Measurements from ENCODE around the gene PRKCE. TPM values are rescaled to one million over a fixed set of nuclear protein-coding genes. Genes with fewer than 3 reads are reported as not detected.

The PRKCE gene
- total RNA-seq, 5 donors from 2014 or later (not counting 1 experiment from before 2014, with no cell fraction given), result 16.5 to 29.8 (median 23.4) TPM

GRCh38 chr2:46142546-46143428, 491.3 kb downstream of the PRKCE start:
- WGBS (ENCODE audit: insufficient coverage), result 100% methylated on average over 1 of the region's 5 CpGs
- ChIA-PET POLR2A (interaction anchor here in 1 of 2 donors (0.6 kb wide), 1 partner anchor 484 kb away, joined by 5 read pairs; no protein-coding TSS in a partner anchor), CTCF (no interaction called here)
- Mint-ChIP-seq H3K36me3 (peaks cover 31% of the 10 kb centered on the region), H3K27ac (no peak overlapping the region), H3K27me3 (no peaks in the 10 kb centered on the region), H3K9me3 (no peaks in the 10 kb centered on the region), H3K4me1 (peaks cover 7 to 9% (median 7%) of the 10 kb centered on the region in 3 donors), H3K4me3 (no peak overlapping the region)
- Histone ChIP-seq H3K4me1 (ENCODE audit: control insufficient read depth in 1 of 2, extremely low read depth in 1 of 2, insufficient read depth in 2 of 2, low read length in 2 of 2) (no peaks in the 10 kb centered on the region), H3K4me3 (ENCODE audit: control insufficient read depth in 1 of 2, extremely low read depth in 1 of 2, low read length in 1 of 2) (no peak overlapping the region), H3K9me3 (no peaks in the 10 kb centered on the region), H3K36me3 (ENCODE audit: control insufficient read depth in 2 of 2, extremely low read depth in 1 of 2, insufficient read depth in 1 of 2, low read length in 1 of 2) (no peaks in the 10 kb centered on the region), H3K27ac (ENCODE audit: low read length) (no peak overlapping the region), H3K27me3 (replicated peaks in 1 of 2; ENCODE audit: control insufficient read depth in 2 of 2, extremely low read depth in 1 of 2, insufficient read depth in 2 of 2, low read length in 1 of 2) (no peaks in the 10 kb centered on the region)
- DNase-seq, result no peak
- no peak for ATAC-seq (replicated peaks in 1 of 4)

GRCh38 chr2:46143429-46144132, 492.1 kb downstream of the PRKCE start:
- no peak overlapping the region for H3K27ac Mint-ChIP-seq
- no peaks in the 10 kb centered on the region for H3K27me3 Mint-ChIP-seq
- ATAC-seq (replicated peaks in 1 of 4), result no peak
- ChIA-PET CTCF (no interaction called here), POLR2A (interaction anchor here in 1 of 2 donors (0.6 kb wide), 1 partner anchor 483 kb away, joined by 5 read pairs; no protein-coding TSS in a partner anchor)
- H3K36me3 ChIP-seq (ENCODE audit: control insufficient read depth in 2 of 2, extremely low read depth in 1 of 2, insufficient read depth in 1 of 2, low read length in 1 of 2), result no peaks in the 10 kb centered on the region
- no peak overlapping the region for H3K4me3 ChIP-seq (ENCODE audit: control insufficient read depth in 1 of 2, extremely low read depth in 1 of 2, low read length in 1 of 2)
- H3K4me1 Mint-ChIP-seq, result peaks cover 7 to 9% (median 7%) of the 10 kb centered on the region in 3 donors
- H3K4me1 ChIP-seq (ENCODE audit: control insufficient read depth in 1 of 2, extremely low read depth in 1 of 2, insufficient read depth in 2 of 2, low read length in 2 of 2), result no peaks in the 10 kb centered on the region
- no peak overlapping the region for H3K4me3 Mint-ChIP-seq
- H3K27me3 ChIP-seq (replicated peaks in 1 of 2; ENCODE audit: control insufficient read depth in 2 of 2, extremely low read depth in 1 of 2, insufficient read depth in 2 of 2, low read length in 1 of 2), result no peaks in the 10 kb centered on the region
- H3K27ac ChIP-seq (ENCODE audit: low read length), result no peak overlapping the region
- WGBS (ENCODE audit: insufficient coverage), result 93% methylated on average over 9 of the region's 9 CpGs
- H3K9me3 ChIP-seq, result no peaks in the 10 kb centered on the region
- H3K36me3 Mint-ChIP-seq, result peaks cover 30% of the 10 kb centered on the region
- no peaks in the 10 kb centered on the region for H3K9me3 Mint-ChIP-seq
- no peak for DNase-seq

GRCh38 chr2:46144133-46144800, 492.8 kb downstream of the PRKCE start:
- ChIA-PET CTCF (no interaction called here), POLR2A (no interaction called here)
- DNase-seq (peak in 11 of 35 experiments; percentile 2 to 42 (median 15)), ATAC-seq (replicated peaks in 1 of 4) (peak in 2 of 4 experiments; percentile 29 to 85)
- Histone ChIP-seq H3K4me3 (ENCODE audit: control insufficient read depth in 1 of 2, extremely low read depth in 1 of 2, low read length in 1 of 2) (no peak overlapping the region), H3K9me3 (no peaks in the 10 kb centered on the region), H3K36me3 (ENCODE audit: control insufficient read depth in 2 of 2, extremely low read depth in 1 of 2, insufficient read depth in 1 of 2, low read length in 1 of 2) (no peaks in the 10 kb centered on the region), H3K27me3 (replicated peaks in 1 of 2; ENCODE audit: control insufficient read depth in 2 of 2, extremely low read depth in 1 of 2, insufficient read depth in 2 of 2, low read length in 1 of 2) (no peaks in the 10 kb centered on the region), H3K27ac (ENCODE audit: low read length) (no peak overlapping the region), H3K4me1 (ENCODE audit: control insufficient read depth in 1 of 2, extremely low read depth in 1 of 2, insufficient read depth in 2 of 2, low read length in 2 of 2) (no peaks in the 10 kb centered on the region)
- Mint-ChIP-seq H3K4me1 (peaks cover 7 to 9% (median 7%) of the 10 kb centered on the region in 3 donors), H3K9me3 (no peaks in the 10 kb centered on the region), H3K27me3 (no peaks in the 10 kb centered on the region), H3K36me3 (peaks cover 34% of the 10 kb centered on the region), H3K4me3 (no peak overlapping the region), H3K27ac (no peak overlapping the region)
- 66% methylated on average over 3 of the region's 6 CpGs for WGBS (ENCODE audit: insufficient coverage)

- peaks cover 34% of the 10 kb centered on the region for H3K36me3 Mint-ChIP-seq
- Histone ChIP-seq H3K27ac (ENCODE audit: low read length) (no peak overlapping the region), H3K4me3 (ENCODE audit: control insufficient read depth in 1 of 2, extremely low read depth in 1 of 2, low read length in 1 of 2) (no peak overlapping the region), H3K36me3 (ENCODE audit: control insufficient read depth in 2 of 2, extremely low read depth in 1 of 2, insufficient read depth in 1 of 2, low read length in 1 of 2) (no peaks in the 10 kb centered on the region), H3K4me1 (ENCODE audit: control insufficient read depth in 1 of 2, extremely low read depth in 1 of 2, insufficient read depth in 2 of 2, low read length in 2 of 2) (no peaks in the 10 kb centered on the region), H3K27me3 (replicated peaks in 1 of 2; ENCODE audit: control insufficient read depth in 2 of 2, extremely low read depth in 1 of 2, insufficient read depth in 2 of 2, low read length in 1 of 2) (no peaks in the 10 kb centered on the region), H3K9me3 (no peaks in the 10 kb centered on the region)
- POLR2A ChIA-PET, result no interaction called here
- CTCF ChIA-PET, result no interaction called here
- ATAC-seq (replicated peaks in 1 of 4) (no peak), DNase-seq (no peak)
- H3K27me3 Mint-ChIP-seq, result no peaks in the 10 kb centered on the region
- no peak overlapping the region for H3K27ac Mint-ChIP-seq
- WGBS (ENCODE audit: insufficient coverage), result 88% methylated on average over 3 of the region's 5 CpGs
- no peaks in the 10 kb centered on the region for H3K9me3 Mint-ChIP-seq
- no peak overlapping the region for H3K4me3 Mint-ChIP-seq
- peaks cover 7 to 9% (median 7%) of the 10 kb centered on the region in 3 donors for H3K4me1 Mint-ChIP-seq
Measured at GRCh38 chr2:46145017-46145416, 493.5 kb downstream of the PRKCE start.

- no peaks in the 10 kb centered on the region for H3K4me1 ChIP-seq (ENCODE audit: control insufficient read depth in 1 of 2, extremely low read depth in 1 of 2, insufficient read depth in 2 of 2, low read length in 2 of 2)
- no peak overlapping the region for H3K4me3 Mint-ChIP-seq
- ATAC-seq (replicated peaks in 1 of 4) (no peak), DNase-seq (no peak)
- peaks cover 7 to 9% (median 7%) of the 10 kb centered on the region in 3 donors for H3K4me1 Mint-ChIP-seq
- no peak overlapping the region for H3K4me3 ChIP-seq (ENCODE audit: control insufficient read depth in 1 of 2, extremely low read depth in 1 of 2, low read length in 1 of 2)
- H3K9me3 Mint-ChIP-seq, result no peaks in the 10 kb centered on the region
- peaks cover 42% of the 10 kb centered on the region for H3K36me3 Mint-ChIP-seq
- no peak overlapping the region for H3K27ac ChIP-seq (ENCODE audit: low read length)
- H3K36me3 ChIP-seq (ENCODE audit: control insufficient read depth in 2 of 2, extremely low read depth in 1 of 2, insufficient read depth in 1 of 2, low read length in 1 of 2), result no peaks in the 10 kb centered on the region
- no peaks in the 10 kb centered on the region for H3K27me3 Mint-ChIP-seq
- ChIA-PET CTCF (no interaction called here), POLR2A (no interaction called here)
- H3K27ac Mint-ChIP-seq, result no peak overlapping the region
- H3K27me3 ChIP-seq (replicated peaks in 1 of 2; ENCODE audit: control insufficient read depth in 2 of 2, extremely low read depth in 1 of 2, insufficient read depth in 2 of 2, low read length in 1 of 2), result no peaks in the 10 kb centered on the region
- no peaks in the 10 kb centered on the region for H3K9me3 ChIP-seq
Measured at GRCh38 chr2:46145840-46146239, 494.4 kb downstream of the PRKCE start.

GRCh38 chr2:46146866-46147502, 495.5 kb downstream of the PRKCE start:
- DNase-seq (no peak), ATAC-seq (replicated peaks in 1 of 4) (no peak)
- Histone ChIP-seq H3K9me3 (no peaks in the 10 kb centered on the region), H3K4me3 (ENCODE audit: control insufficient read depth in 1 of 2, extremely low read depth in 1 of 2, low read length in 1 of 2) (no peak overlapping the region), H3K4me1 (ENCODE audit: control insufficient read depth in 1 of 2, extremely low read depth in 1 of 2, insufficient read depth in 2 of 2, low read length in 2 of 2) (no peaks in the 10 kb centered on the region), H3K27me3 (replicated peaks in 1 of 2; ENCODE audit: control insufficient read depth in 2 of 2, extremely low read depth in 1 of 2, insufficient read depth in 2 of 2, low read length in 1 of 2) (no peaks in the 10 kb centered on the region), H3K36me3 (ENCODE audit: control insufficient read depth in 2 of 2, extremely low read depth in 1 of 2, insufficient read depth in 1 of 2, low read length in 1 of 2) (peaks cover 3 to 4% of the 10 kb centered on the region in 2 donors), H3K27ac (ENCODE audit: low read length) (no peak overlapping the region)
- Mint-ChIP-seq H3K27ac (no peak overlapping the region), H3K4me3 (no peak overlapping the region), H3K36me3 (peaks cover 51% of the 10 kb centered on the region), H3K4me1 (peaks cover 7 to 9% (median 7%) of the 10 kb centered on the region in 3 donors), H3K9me3 (no peaks in the 10 kb centered on the region), H3K27me3 (no peaks in the 10 kb centered on the region)
- POLR2A ChIA-PET, result no interaction called here
- CTCF ChIA-PET, result no interaction called here
- WGBS (ENCODE audit: insufficient coverage), result 100% methylated on average over 3 of the region's 4 CpGs
